ENCODE results near the gene SEPTIN10.

Gene SEPTIN10

DNA sequence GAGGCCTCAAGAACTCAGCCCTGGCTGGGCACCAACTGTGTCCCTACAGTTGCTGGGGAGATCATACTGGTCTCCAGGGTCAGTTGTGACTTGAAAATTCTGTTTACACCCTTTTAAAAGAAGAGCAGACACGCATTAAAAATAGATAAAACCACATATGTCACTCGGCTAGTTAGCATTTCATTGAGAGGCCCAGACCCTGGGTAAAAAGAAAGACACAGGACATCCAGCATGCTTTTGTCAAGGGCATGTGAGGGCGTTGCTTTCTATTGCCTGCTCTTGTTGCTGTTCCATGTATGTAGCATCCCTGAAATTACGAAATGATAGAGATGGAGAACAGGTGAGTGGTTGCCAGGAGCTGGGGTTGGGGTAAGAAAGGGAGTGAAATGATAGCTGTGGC is 94.3 kb downstream of the SEPTIN10 start:
- no peak for DNase-seq

GRCh38 chr2:109517118-109517889 is 96.5 kb downstream of the SEPTIN10 start:
- DNase-seq = no peak

DNA sequence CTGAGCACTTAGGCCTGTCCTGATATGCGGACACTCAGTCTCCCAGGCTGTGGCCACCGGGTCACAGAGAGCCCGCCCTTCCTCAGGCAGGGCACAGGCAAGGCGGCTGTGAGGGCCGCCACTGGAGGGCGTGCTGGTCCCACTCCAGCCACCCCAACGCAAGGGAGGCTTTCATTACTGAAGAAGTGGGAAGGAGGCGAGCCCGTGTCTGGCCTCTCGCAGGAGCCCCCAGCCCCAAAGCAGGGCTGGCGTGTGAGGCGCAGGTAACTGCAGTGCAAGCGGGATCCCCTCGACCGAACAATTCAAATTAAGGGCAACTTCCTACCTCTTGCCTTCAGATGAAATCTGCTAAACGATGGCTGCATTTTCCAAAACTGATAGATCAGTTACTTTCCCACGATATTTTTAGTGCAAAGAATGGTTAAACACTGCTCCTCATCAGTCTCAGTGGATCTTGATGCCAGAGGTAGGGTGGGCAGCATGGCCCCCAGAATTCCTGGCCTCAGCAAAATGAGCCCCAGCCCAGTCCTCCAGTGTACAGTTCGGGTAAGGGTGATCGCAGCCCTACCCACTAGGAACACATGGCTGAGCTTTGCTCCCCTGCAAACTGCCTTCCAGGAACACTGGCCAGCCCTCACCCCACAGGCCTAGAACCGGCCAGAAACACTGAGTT is 97.2 kb downstream of the SEPTIN10 start:
- DNase-seq = peak; percentile 41

GRCh38 chr2:109514857-109515256 is 98.9 kb downstream of the SEPTIN10 start:
- no peak for DNase-seq

- DNase-seq = peak; percentile 17
These were observed 99.8 kb downstream of the SEPTIN10 start for GRCh38 chr2:109513749-109514588.

DNA sequence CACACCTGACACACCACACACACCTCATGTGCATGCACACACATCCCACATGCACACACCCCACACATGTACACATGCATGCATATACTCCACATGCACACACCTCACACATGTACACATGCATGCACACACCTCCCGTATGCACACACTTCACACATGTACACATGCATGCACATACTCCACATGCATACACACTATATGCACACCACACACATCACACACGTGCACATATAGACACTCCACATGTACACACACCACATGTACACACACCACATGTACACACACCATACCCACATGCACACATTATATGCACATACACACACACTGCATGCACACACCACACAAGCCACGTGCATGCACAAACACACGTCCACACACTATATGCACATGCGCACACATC is 100.5 kb downstream of the SEPTIN10 start:
- no peak for DNase-seq

GRCh38 chr2:109512076-109512475 is 101.7 kb downstream of the SEPTIN10 start:
- DNase-seq = no peak

GRCh38 chr2:109511168-109511567 is 102.6 kb downstream of the SEPTIN10 start:
- DNase-seq = no peak

DNA sequence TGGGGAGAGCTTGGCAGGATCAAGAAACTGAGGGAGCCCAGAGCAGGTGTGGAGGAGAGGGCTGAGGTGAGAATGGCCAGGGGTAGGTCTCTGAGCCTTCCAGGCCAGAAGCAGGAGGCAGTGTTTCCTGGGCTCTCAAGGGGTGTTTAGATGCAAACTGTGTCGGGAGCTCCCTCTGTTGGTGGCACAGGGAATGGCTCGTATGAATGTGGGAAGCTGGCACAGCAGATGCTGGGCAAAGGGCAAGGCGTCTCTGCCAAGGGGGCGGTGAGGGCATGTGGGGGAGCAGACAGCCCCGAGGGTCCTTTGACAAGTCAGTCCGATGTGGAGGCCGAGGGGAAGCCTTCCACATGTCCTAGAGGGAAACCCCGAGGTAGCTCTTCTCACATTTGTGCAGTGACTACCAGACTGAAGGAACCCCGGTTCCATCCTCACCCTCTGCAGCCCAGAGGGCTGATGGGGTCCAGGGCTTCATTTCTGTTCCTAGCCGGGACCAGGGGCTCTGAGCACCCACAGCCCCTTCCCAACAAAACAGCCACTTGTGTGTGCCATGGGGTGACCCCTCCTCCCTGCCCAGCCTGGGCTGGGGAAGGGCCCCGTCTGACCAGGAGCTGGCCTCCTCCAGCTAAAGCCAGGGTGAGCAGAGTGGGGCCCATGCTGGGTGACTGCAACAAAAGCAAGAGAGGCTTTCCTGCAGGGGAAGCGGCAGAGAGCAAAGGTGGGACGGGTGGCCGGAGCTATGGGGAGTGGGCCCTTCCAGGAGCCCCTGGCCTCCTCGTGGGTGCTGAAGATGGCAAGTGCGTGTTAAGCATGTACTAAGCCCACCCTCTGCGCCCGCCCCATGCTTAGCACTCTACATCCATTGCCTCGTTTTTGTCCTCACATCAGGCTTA is 103.4 kb downstream of the SEPTIN10 start:
- peak; percentile 84 for DNase-seq

- no peak for DNase-seq
These were observed 105.2 kb downstream of the SEPTIN10 start for GRCh38 chr2:109508556-109508955.

DNA sequence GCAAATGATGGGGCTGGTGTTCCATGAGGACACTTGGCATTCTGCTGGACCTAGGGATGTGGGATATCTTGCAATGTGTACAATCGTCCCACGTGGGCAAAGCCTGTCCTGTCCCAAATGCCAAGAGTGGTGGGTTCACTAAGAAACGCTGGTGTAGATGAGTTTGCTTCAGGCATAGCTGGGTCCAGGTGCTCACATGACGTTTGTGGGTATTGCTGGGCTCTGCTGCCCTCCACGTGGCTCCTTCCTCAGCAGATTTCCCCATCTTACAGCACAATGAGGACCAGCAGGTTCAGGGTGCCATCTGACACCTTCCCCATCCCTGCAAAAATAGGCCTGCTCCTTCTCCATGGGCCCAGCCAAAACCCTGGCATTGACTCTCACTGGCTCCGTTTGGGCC is 105.9 kb downstream of the SEPTIN10 start:
- no peak for DNase-seq

DNA sequence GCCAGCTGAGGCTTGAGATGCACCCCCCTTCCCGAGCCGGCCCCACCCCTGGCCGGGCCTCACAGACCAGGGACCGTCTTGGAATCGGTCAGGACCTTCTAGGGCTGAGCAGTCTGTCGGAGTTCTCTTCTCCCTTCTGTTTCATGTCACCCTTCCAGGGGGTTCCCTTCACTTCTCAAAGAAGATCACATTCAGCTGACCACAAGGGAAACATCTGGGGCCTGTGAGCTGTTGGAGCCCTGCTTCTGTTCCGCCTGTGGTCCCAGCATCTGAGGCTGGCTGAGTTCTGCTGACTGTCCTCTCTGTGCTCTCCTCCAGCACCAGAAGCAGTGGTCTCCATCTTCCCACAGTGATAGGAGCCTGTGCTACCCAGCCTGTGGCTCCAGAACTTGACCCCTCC is 106.5 kb downstream of the SEPTIN10 start:
- no peak for DNase-seq

- no peak for DNase-seq
These were observed 110.6 kb downstream of the SEPTIN10 start for GRCh38 chr2:109503191-109503590.

DNA sequence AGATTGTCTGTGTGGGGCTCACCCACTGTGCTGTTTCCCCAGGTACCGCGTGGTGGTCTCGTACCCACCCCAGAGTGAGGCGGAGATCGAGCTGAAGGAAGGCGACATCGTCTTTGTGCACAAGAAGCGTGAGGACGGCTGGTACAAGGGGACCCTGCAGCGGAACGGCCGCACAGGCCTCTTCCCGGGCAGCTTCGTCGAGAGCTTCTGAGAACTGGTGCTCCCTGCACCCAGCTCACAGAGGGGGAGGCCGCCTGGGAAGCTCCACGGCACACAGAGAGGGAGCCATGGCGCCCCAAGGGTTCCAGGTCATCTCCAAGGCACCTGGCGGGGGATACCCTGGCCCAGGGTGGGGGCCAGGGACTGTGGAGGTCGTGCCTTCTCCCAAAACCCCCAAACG is 112.3 kb downstream of the SEPTIN10 start:
- no peak for DNase-seq

DNA sequence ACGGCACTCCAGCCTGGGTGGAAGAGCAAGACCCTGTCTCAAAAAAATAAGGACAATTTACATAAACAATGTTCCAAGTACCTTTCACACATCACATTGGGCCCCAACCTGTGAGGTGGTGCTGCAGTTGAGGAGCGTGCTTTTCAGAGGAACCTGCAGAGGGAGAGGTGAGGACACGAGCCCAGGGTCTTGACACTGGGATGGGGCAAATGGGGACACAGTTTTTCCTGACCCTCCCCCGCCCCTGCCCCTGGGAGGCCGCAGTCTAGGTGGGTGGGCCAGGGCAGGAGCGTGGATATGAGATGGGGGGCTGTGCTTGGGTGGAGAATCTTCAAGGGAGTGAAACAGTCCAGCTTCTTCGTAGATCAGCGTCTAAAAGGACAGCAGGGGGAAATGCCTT is 112.9 kb downstream of the SEPTIN10 start:
- no peak for DNase-seq

DNA sequence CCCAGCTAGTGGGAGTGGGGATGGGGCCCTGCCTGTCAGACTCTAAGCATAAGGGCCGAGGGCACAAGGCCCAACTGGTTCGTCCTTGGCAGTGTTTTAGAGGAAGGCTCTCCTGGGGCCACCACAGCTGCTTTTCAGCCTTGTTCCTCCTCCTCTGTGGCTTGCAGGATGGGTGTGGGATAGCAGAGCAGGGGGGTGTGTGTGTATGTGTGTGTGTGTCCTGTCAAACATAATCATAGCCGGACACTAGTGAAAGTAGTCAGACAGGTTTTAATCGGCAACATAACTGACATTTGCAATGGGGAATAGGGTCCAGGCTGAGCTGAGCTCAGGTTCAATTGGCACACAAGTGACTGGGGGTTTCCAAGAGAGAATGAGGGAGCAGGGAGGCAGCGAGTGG is 114.2 kb downstream of the SEPTIN10 start:
- DNase-seq = no peak

- no peak for DNase-seq
These were observed 114.9 kb downstream of the SEPTIN10 start for GRCh38 chr2:109498906-109499305.

DNA sequence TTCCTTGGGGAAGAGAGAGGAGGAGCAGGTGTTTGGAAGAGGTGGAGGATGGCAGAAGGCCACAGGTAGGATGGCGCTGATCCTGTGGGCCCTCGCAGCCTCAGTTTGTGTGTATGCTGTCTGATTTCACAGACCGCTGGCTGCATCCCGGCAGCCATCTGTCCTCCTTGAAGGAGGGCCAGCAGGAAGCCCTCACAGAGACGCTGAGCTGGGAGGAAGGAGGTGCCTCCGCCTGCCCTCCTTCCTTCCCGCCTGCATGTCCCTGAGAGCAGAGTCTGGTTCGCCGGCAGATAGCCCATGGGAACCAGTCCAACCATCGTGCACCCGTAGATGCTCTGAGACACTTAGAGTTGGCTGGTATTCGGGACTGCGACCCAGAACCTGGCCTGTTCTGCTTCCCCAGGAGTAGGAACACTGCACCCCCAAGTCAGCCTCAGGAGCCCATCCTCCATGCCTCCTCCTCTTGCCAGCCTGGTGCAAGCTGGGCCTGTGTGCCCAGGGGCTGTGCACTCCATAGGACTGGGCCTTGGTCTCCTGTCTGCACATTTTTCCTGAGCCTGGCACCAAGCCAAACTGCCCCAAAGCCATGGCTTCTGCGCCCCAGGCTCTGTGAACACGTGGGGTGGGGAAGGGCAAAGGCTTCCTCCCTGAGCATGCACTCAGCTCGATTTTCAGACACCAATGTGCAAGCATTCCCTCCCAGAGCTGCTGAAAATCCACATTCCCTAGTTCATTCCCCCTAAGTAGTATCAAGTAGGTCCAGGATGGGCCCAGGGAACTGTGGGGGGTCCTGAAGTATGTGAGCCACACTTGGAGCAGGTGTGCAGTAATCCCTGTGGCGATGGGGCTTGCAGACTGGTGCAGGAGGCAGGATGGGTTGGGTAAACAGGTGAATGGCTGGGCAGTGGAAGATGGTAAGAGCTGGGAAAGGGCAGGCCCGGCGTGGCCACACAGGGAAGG is 115.6 kb downstream of the SEPTIN10 start:
- no peak for DNase-seq

DNA sequence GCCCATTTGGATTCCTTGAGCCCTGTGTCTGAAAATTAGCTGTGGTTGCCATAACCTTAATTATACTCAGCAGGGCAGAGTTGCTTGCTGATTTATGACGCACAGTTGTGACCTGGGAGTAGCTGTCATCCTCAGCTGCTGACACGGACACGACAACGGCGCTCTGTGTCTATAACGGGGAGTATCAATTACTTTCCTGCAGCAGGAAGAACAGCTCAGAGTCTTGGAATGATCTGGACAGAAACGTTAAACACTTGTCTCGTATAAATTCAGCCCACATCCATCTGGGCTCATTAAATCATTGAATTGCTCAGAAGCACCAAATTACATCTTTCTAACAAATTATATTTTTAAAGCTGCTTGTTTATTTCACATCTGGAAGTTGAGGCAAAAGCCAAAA is 116.3 kb downstream of the SEPTIN10 start:
- no peak for DNase-seq

DNA sequence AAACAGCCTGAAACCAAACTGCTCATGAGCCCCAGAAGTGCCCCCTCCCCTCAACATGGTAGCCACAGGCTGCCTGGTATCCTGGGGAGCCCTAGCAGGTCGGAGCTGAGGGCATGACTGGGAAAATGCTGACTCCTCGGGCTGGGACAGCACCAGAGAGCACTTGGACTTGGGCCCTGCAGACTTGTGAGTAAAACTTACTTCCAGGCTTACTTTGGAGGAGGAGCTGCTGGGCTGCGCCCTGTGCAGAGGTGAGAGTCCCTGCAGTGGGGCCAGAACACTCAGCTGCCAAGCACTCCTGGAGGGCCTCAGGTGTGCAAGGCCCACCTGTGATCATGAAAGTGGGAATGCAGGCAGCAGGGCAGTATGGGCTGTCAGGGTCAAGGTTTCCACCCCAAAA is 119.4 kb downstream of the SEPTIN10 start:
- DNase-seq = no peak

DNA sequence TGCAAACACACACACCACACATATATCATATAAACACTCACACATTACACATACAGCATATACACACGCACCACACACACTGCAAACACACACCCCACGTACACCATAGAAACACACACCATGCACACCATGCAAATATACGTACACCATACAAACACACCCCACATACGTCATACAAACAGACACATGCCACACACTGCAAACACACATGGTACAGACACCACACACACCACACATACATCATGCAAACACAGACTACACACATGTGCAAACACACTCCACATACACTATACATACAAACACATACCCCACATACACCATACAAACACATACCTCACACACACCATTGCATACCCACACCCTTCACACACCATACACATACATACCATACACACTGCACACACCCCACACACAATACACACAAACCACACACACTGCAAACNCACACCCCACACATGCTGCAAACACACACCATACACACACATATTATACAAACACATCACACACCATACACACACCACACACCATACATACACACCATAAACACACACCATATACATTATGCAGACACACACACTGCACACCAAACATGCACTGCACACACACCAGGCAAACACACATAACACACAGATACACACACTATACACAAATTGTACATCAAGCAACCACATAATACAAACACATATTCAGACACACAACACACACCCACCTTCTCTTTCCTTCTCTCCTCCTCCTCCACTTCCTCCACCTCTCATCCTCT is 120.4 kb downstream of the SEPTIN10 start:
- DNase-seq = no peak
